A673 (cell line): Measurements from ENCODE around the gene SACM1L. TPM values are rescaled to one million over a fixed set of nuclear protein-coding genes. Genes with fewer than 3 reads are reported as not detected.

ENCODE experiments used
- BruUV-seq: library from RNA; stranded (reverse); fragments of 400-500 nt; replicated peaks from 2 replicates; lab custom pipeline; 2021; lab: Mats Ljungman, UMichigan
- CTCF ChIA-PET: fragments of 300-600 bp; sonication (Branson Sonifier 250); formaldehyde crosslinking; loops from one replicate; lab custom pipeline; 2022; ENCODE audit warnings: antibody characterized with exemption; lab: Charles Lee
- POLR2A ChIA-PET: fragments of 300-600 bp; sonication (Branson Sonifier 250); formaldehyde crosslinking; loops from one replicate; lab custom pipeline; 2022; ENCODE audit warnings: antibody characterized with exemption; ENCODE audit not compliant: low non-redundant PET; lab: Charles Lee
- DNase-seq: peaks from one replicate; pipeline ENCODE4 v3.0.0-alpha.2; 2015; ENCODE audit warnings: low spot score
- H3K27ac ChIP-seq: fragments of 200-600 bp; sonication (generic); 2 replicates; pipeline ENCODE4 v1.5.1; 2016; ENCODE audit warnings: mixed run types, low read depth, mild to moderate bottlenecking, mixed read lengths, antibody characterized with exemption, low read length; ENCODE audit not compliant: poor library complexity, severe bottlenecking
- H3K27me3 ChIP-seq: fragments of 200-600 bp; sonication (generic); replicated peaks from 2 replicates; pipeline ENCODE4 v1.6.1; 2017; ENCODE audit warnings: mixed run types, low read depth, mild to moderate bottlenecking, mixed read lengths, antibody characterized with exemption, low read length; ENCODE audit not compliant: insufficient read depth, poor library complexity
- H3K36me3 ChIP-seq: fragments of 200-600 bp; sonication (generic); 2 replicates; pipeline ENCODE4 v1.6.1; 2016; ENCODE audit warnings: mixed run types, mild to moderate bottlenecking, mixed read lengths, antibody characterized with exemption, low read length; ENCODE audit not compliant: insufficient read depth, poor library complexity, severe bottlenecking
- H3K4me1 ChIP-seq: fragments of 200-600 bp; sonication (generic); 2 replicates; pipeline ENCODE4 v1.6.1; 2017; ENCODE audit warnings: mixed run types, mild to moderate bottlenecking, mixed read lengths, antibody characterized with exemption, low read length; ENCODE audit not compliant: insufficient read depth, poor library complexity, severe bottlenecking
- H3K4me3 ChIP-seq: fragments of 200-600 bp; sonication (generic); 2 replicates; pipeline ENCODE4 v1.5.1; 2016; ENCODE audit warnings: low read depth, mixed run types, mild to moderate bottlenecking, mixed read lengths, low read length; ENCODE audit not compliant: poor library complexity, severe bottlenecking
- H3K9me3 ChIP-seq: fragments of 200-600 bp; sonication (generic); 2 replicates; pipeline ENCODE4 v1.6.1; 2016; ENCODE audit warnings: mixed run types, low read depth, mild to moderate bottlenecking, mixed read lengths, antibody characterized with exemption, low read length; ENCODE audit not compliant: poor library complexity, severe bottlenecking
- EZH2 ChIP-seq: fragments of 200-600 bp; sonication (generic); IDR thresholded peaks from 2 replicates; pipeline ENCODE4 v1.6.1; 2017; ENCODE audit warnings: borderline replicate concordance, low read depth, mild to moderate bottlenecking, mixed read lengths, antibody characterized with exemption, low read length; ENCODE audit not compliant: poor library complexity, severe bottlenecking
- intact Hi-C: fragments of 100-400 bp; cut with micrococcal nuclease; formaldehyde crosslinking; loops from one replicate; pipeline ENCODE4 v1.10.0; 2022; ENCODE audit not compliant: unreplicated experiment
- total RNA-seq: library from RNA; stranded (reverse); gene quantifications from 2 replicates; pipeline ENCODE4 v1.2.3, GENCODE V29; 2021
- TF ChIP-seq, protein P1 (sequence below): fragments of 300-800, 200-600 bp; sonication (generic); conservative IDR thresholded peaks from 2 replicates; pipeline ENCODE4 v1.5.1; 2017; ENCODE audit warnings: low read depth, mild to moderate bottlenecking, antibody characterized with exemption, low read length, moderate library complexity, mixed read lengths

Gene SACM1L
- total RNA-seq, 1 experiment from 2014 or later, result 32.8 TPM

DNA sequence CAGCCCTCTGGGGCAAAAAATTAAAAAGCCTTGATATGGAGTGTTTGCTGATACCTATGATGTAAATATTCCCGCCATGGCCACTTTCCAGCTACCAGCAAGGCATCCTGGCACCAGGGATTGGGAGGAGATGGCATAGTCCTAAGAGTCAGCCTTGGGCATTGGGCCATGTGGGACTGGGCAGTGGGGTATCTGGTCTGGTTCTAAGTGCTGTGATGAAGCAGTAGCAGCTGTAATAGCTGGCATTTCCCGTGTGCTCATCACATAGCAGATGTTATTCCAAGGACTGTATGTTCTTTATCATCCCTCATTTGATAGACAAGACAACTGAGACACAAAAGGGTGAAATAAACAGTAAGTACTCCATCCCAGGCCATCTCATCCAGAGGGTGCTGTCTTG, 6.9 kb upstream of the SACM1L start:
- no peak overlapping the region for H3K27ac ChIP-seq
- POLR2A ChIA-PET, result no interaction called here

DNA sequence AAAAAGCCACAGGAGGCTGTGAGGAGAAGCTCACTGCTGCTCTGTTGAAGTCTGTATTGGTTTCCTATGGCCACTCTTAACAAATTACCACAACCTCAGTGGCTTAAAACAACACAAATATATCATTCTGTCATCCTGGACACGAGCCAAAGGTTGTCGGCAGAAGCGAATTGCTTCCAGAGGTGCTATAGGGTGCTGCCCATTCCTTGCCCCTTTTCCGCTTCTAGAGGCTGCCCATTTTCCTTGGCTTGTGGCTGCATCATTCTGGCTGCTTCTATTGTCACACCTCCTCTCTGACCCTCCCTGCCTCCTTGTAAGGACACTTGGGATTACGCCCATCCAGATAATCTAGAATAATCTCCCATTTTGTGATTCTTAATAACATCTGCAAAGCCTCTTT, 6.4 kb upstream of the SACM1L start:
- POLR2A ChIA-PET, result no interaction called here
- CTCF ChIA-PET, result no interaction called here

More for the DNA sequence above, 6.9 kb upstream of the SACM1L start:
- no TSS peak for BruUV-seq
- peaks cover 2% of the 10 kb centered on the region for H3K36me3 ChIP-seq
- TF ChIP-seq, protein P1, sequence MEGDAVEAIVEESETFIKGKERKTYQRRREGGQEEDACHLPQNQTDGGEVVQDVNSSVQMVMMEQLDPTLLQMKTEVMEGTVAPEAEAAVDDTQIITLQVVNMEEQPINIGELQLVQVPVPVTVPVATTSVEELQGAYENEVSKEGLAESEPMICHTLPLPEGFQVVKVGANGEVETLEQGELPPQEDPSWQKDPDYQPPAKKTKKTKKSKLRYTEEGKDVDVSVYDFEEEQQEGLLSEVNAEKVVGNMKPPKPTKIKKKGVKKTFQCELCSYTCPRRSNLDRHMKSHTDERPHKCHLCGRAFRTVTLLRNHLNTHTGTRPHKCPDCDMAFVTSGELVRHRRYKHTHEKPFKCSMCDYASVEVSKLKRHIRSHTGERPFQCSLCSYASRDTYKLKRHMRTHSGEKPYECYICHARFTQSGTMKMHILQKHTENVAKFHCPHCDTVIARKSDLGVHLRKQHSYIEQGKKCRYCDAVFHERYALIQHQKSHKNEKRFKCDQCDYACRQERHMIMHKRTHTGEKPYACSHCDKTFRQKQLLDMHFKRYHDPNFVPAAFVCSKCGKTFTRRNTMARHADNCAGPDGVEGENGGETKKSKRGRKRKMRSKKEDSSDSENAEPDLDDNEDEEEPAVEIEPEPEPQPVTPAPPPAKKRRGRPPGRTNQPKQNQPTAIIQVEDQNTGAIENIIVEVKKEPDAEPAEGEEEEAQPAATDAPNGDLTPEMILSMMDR, result no peak
- no peak for TF ChIP-seq EZH2
- no peaks in the 10 kb centered on the region for H3K27me3 ChIP-seq
- no peaks in the 10 kb centered on the region for H3K9me3 ChIP-seq
- H3K4me3 ChIP-seq, result no peak overlapping the region
- peaks cover 5% of the 10 kb centered on the region for H3K4me1 ChIP-seq
- intact Hi-C loops, result no loop called here
- CTCF ChIA-PET, result no interaction called here
- no peak for DNase-seq

DNA sequence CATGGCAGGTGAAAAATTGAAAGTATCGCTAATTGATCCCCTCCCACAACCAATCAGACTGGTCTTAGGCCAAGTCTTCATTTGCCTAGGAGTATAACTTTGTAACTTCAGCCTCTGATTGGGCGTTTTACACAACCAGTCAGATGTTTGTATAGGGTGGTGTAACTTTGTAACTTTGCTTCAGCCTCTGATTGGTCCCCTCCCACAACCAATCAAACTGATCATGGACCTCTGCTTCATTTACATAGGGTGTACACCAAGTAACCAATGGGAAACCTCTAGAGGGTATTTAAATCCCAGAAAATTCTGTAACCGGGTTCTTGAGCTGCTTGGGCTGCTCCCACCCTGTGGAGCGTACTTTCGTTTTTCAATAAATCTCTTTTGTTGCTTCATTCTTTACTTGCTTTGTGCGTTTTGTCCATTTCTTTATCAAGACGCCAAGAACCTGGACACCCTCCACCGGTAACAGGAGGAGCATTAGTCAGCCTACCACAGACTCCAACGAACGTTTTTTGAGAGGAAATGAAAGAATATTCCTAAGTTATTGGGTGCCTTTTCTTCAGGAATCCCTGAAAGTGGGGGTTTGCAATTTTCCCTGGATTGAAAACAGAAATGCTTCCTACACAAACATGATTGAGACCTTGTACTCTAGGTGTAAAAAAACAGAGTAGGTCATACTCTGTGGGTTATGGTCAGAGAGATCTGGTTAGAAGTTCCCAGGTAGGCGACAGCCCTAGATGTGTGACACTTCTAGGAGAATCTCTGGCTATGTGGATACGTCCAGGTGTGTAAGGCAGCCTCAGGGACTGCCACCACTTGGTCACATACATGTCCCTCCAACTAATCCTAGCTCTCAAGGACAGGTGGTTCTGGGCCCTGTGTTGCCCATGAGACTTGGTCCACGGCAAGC, 5.5 kb upstream of the SACM1L start:
- no peaks in the 10 kb centered on the region for H3K9me3 ChIP-seq
- POLR2A ChIA-PET, result no interaction called here
- DNase-seq, result no peak
- H3K27ac ChIP-seq, result no peak overlapping the region
- TF ChIP-seq, protein P1, result no peak
- no peak for TF ChIP-seq EZH2
- H3K27me3 ChIP-seq, result no peaks in the 10 kb centered on the region
- no peaks in the 10 kb centered on the region for H3K4me1 ChIP-seq
- BruUV-seq, result no TSS peak
- intact Hi-C loops, result no loop called here
- CTCF ChIA-PET, result no interaction called here
- H3K36me3 ChIP-seq, result no peaks in the 10 kb centered on the region
- H3K4me3 ChIP-seq, result no peak overlapping the region

More for the DNA sequence above, 6.4 kb upstream of the SACM1L start:
- no peak for DNase-seq
- Histone ChIP-seq H3K27ac (no peak overlapping the region), H3K36me3 (no peaks in the 10 kb centered on the region), H3K4me1 (peaks cover under 1% of the 10 kb centered on the region), H3K4me3 (no peak overlapping the region), H3K27me3 (no peaks in the 10 kb centered on the region), H3K9me3 (no peaks in the 10 kb centered on the region)
- BruUV-seq, result no TSS peak
- intact Hi-C loops, result no loop called here
- TF ChIP-seq EZH2, result no peak
- TF ChIP-seq, protein P1, result no peak
